Subcutaneous adipose tissue (tissue), 4 donors: ENCODE results near the gene CFAP157. TPM values are rescaled to one million over a fixed set of nuclear protein-coding genes. Genes with fewer than 3 reads are reported as not detected.

ENCODE experiments used
- CTCF ChIP-seq: fragments of 450-650 bp; IDR thresholded peaks from one replicate; pipeline ENCODE4 v1.5.1; 2016; ENCODE audit warnings: low read depth, mild to moderate bottlenecking, control low read depth, antibody characterized with exemption, moderate library complexity
- total RNA-seq, 4 donors: library from RNA; depleted of rRNA; stranded (reverse); fragments of >200 nt; gene quantifications; one replicate each; pipeline ENCODE4 v1.1.0, GENCODE V29; 2016

The CFAP157 gene
- total RNA-seq, 4 donors from 2014 or later: not detected

- TF ChIP-seq CTCF: no peak
Measured at GRCh38 chr9:127716412-127716811, 9.6 kb downstream of the CFAP157 start.

- TF ChIP-seq CTCF: no peak
Measured at GRCh38 chr9:127717766-127718165, 11.0 kb downstream of the CFAP157 start.

- TF ChIP-seq CTCF: no peak
Measured at GRCh38 chr9:127720031-127720864, 13.5 kb downstream of the CFAP157 start.

- no peak for TF ChIP-seq CTCF
Measured at GRCh38 chr9:127720865-127721227, 14.1 kb downstream of the CFAP157 start.

- TF ChIP-seq CTCF: no peak
Measured at GRCh38 chr9:127721391-127721821, 14.6 kb downstream of the CFAP157 start.

- TF ChIP-seq CTCF: no peak
Measured at GRCh38 chr9:127722055-127722745, 15.4 kb downstream of the CFAP157 start.

GRCh38 chr9:127723013-127723412 lies 16.2 kb downstream of the CFAP157 start:
- TF ChIP-seq CTCF: no peak
